Measurements from ENCODE around the gene TBC1D17. TPM values are rescaled to one million over a fixed set of nuclear protein-coding genes. Genes with fewer than 3 reads are reported as not detected.
"Not testable (repeated sequence)": the region's sequence is repeated elsewhere in the genome, so short reads cannot be mapped to it uniquely, and the experiment has no call there.

The TBC1D17 gene
- total and polyA plus RNA-seq, 10 of the 15 experiments (the other 5 are each of a cell fraction or from before 2014, with no cell fraction given): 0.42 to 20.4 (median 11.2) TPM

GRCh38 chr19:49924004-49924880, 46.7 kb downstream of the TBC1D17 start (continued):
- TF ChIP-seq PML (IDR thresholded peaks at IDR 0.05; ENCODE audit: low read length): no peak
- no peak for TF ChIP-seq HDGF (IDR thresholded peaks at IDR 0.05)
- TF ChIP-seq MEF2B (IDR thresholded peaks at IDR 0.05; ENCODE audit: partially characterized antibody, poor library complexity, severe bottlenecking): peak; percentile 89
- 0 out of 2 replicates have a peak, but pooled peaks have one; percentile 26 for TF ChIP-seq DPF2 (IDR thresholded peaks at IDR 0.05)
- 0 out of 2 replicates have a peak, but pooled peaks have one; percentile 14 for TF ChIP-seq ZNF384 (IDR thresholded peaks at IDR 0.05; ENCODE audit: borderline replicate concordance, low read depth, low read length)
- TF ChIP-seq RUNX3 (IDR thresholded peaks at IDR 0.05; ENCODE audit: low read length): peak; percentile 73
- peak; percentile 54; the same call in 1 of the 2 replicates for TF ChIP-seq YY1 (IDR thresholded peaks at IDR 0.05; ENCODE audit: low read depth, low read length)
- no peak for TF ChIP-seq FOXK2 (IDR thresholded peaks at IDR 0.05)

GRCh38 chr19:49924881-49925210, 47.3 kb downstream of the TBC1D17 start:
- ChIA-PET POLR2A (interaction anchor here (0.5 to 1.6 kb wide), 8 partner anchors 11 to 613 kb away, joined by 3 to 5 read pairs (median 4); partner anchors contain the start of gene IL4I1), CTCF (interaction anchor here (0.8 kb wide), 1 partner anchor 14 kb away, joined by 3 read pairs; no protein-coding TSS in a partner anchor), SMC1A (ENCODE audit: uncharacterized antibody, unreplicated experiment) (interaction anchor here (1.2 kb wide), 1 partner anchor 13 kb away, joined by 3 read pairs; no protein-coding TSS in a partner anchor), RAD21 (ENCODE audit: unreplicated experiment) (interaction anchor here (0.9 to 1.2 kb wide), 4 partner anchors 11 to 31 kb away, joined by 3 to 5 read pairs (median 4); no protein-coding TSS in a partner anchor)
- BruUV-seq (replicated peaks); FAIRE-seq; DNase-seq (ENCODE audit: low read depth, low spot score); H4K20me1 ChIP-seq (ENCODE audit: control insufficient read depth, insufficient read depth); in situ Hi-C loops (cut with MboI); H2AFZ ChIP-seq (ENCODE audit: control insufficient read depth, low read depth, low read length); ATAC-seq; H3K27me3 ChIP-seq (replicated peaks in 1 of 2; ENCODE audit: control insufficient read depth in 2 of 2, insufficient read depth in 2 of 2, low read length in 1 of 2); H3K9me3 ChIP-seq (replicated peaks; ENCODE audit: control insufficient read depth, insufficient read depth, low read length): not testable (repeated sequence)
- H3K4me1 ChIP-seq (ENCODE audit: control insufficient read depth, insufficient read depth, low read length): peaks cover 42% of the 10 kb centered on the region
- H3K4me3 ChIP-seq: peak overlapping the region; percentile 59
- peak; percentile 51; the same call in 1 of the 2 replicates for TF ChIP-seq MLLT1 (IDR thresholded peaks at IDR 0.05)
- WGBS (ENCODE audit: insufficient coverage, insufficient replicate concordance, low lambda C conversion rate, missing lambda C conversion rate): 99% methylated on average over 13 of the region's 13 CpGs
- peak overlapping the region; percentile 25; the same call in 1 of the 2 replicates for H3K9ac ChIP-seq (ENCODE audit: control insufficient read depth, insufficient read depth, low read length)
- peaks cover 96% of the 10 kb centered on the region for H3K79me2 ChIP-seq (ENCODE audit: control insufficient read depth, insufficient read depth, low read length)
- intact Hi-C loops (cut with micrococcal nuclease; ENCODE audit: unreplicated experiment): loop anchor here (5.0 kb wide), 1 partner anchor 48 kb away; the partner anchor contains the start of genes AKT1S1 and TBC1D17
- peak overlapping the region; percentile 52 for H3K27ac ChIP-seq (ENCODE audit: control insufficient read depth, insufficient read depth)
- H3K36me3 ChIP-seq (ENCODE audit: control insufficient read depth in 2 of 2, insufficient read depth in 2 of 2, low read length in 1 of 2): peaks cover 14 to 33% of the 10 kb centered on the region in 2 experiments
- peak overlapping the region; percentile 76 for H3K4me2 ChIP-seq (ENCODE audit: control insufficient read depth, insufficient read depth)
